ENCODE measurements around the gene CXCL6.

The CXCL6 gene

GRCh38 chr4:73875401-73875800 lies 38.9 kb downstream of the CXCL6 start:
- Histone ChIP-seq H3K36me3 (ENCODE audit: insufficient read depth, low read length) (no peaks in the 10 kb centered on the region), H3K9me2 (replicated peaks; ENCODE audit: low read depth, low read length) (no peaks in the 10 kb centered on the region), H3F3A (ENCODE audit: low read depth) (no peaks in the 10 kb centered on the region), H3K9ac (ENCODE audit: low read depth, low read length, poor library complexity, severe bottlenecking) (no peak overlapping the region), H3K4me2 (ENCODE audit: low read depth, low read length, poor library complexity, severe bottlenecking) (no peak overlapping the region), H2AFZ (ENCODE audit: low read length) (no peak overlapping the region), H3K79me2 (ENCODE audit: insufficient read depth, low read length) (no peaks in the 10 kb centered on the region), H3K4me1 (ENCODE audit: insufficient read depth, low read length, poor library complexity, severe bottlenecking) (no peaks in the 10 kb centered on the region), H3K9me3 (ENCODE audit: insufficient read depth, low read depth, low read length) (no peaks in the 10 kb centered on the region), H4K20me1 (ENCODE audit: insufficient read depth, low read length, poor library complexity, severe bottlenecking) (no peaks in the 10 kb centered on the region), H3K4me3 (ENCODE audit: low read length, poor library complexity, severe bottlenecking) (no peak overlapping the region), H3K27me3 (ENCODE audit: insufficient read depth, low read length, poor library complexity, severe bottlenecking) (no peaks in the 10 kb centered on the region)
- TF ChIP-seq EZH2phosphoT487 (IDR thresholded peaks at IDR 0.05; ENCODE audit: borderline replicate concordance) (no peak), CTCF (conservative IDR thresholded peaks at IDR 0.05; ENCODE audit: low read length) (no peak)

GRCh38 chr4:73883306-73883705 lies 46.8 kb downstream of the CXCL6 start:
- Histone ChIP-seq H3K4me2 (ENCODE audit: low read depth, low read length, poor library complexity, severe bottlenecking) (peak overlapping the region; percentile 33), H3K79me2 (ENCODE audit: insufficient read depth, low read length) (no peaks in the 10 kb centered on the region), H2AFZ (ENCODE audit: low read length) (peak overlapping the region; percentile 69), H3K36me3 (ENCODE audit: insufficient read depth, low read length) (no peaks in the 10 kb centered on the region), H3K4me3 (ENCODE audit: low read length, poor library complexity, severe bottlenecking) (no peak overlapping the region), H3K9me2 (replicated peaks; ENCODE audit: low read depth, low read length) (no peaks in the 10 kb centered on the region), H3K4me1 (ENCODE audit: insufficient read depth, low read length, poor library complexity, severe bottlenecking) (peaks cover 11% of the 10 kb centered on the region), H3F3A (ENCODE audit: low read depth) (no peaks in the 10 kb centered on the region), H3K27me3 (ENCODE audit: insufficient read depth, low read length, poor library complexity, severe bottlenecking) (no peaks in the 10 kb centered on the region), H3K9ac (ENCODE audit: low read depth, low read length, poor library complexity, severe bottlenecking) (no peak overlapping the region), H4K20me1 (ENCODE audit: insufficient read depth, low read length, poor library complexity, severe bottlenecking) (no peaks in the 10 kb centered on the region), H3K9me3 (ENCODE audit: insufficient read depth, low read depth, low read length) (no peaks in the 10 kb centered on the region)
- TF ChIP-seq EZH2phosphoT487 (IDR thresholded peaks at IDR 0.05; ENCODE audit: borderline replicate concordance) (no peak), CTCF (conservative IDR thresholded peaks at IDR 0.05; ENCODE audit: low read length) (no peak)

GRCh38 chr4:73885574-73886267 lies 49.2 kb downstream of the CXCL6 start:
- Histone ChIP-seq H3K9ac (ENCODE audit: low read depth, low read length, poor library complexity, severe bottlenecking) (no peak overlapping the region), H3K9me2 (replicated peaks; ENCODE audit: low read depth, low read length) (no peaks in the 10 kb centered on the region), H3K4me2 (ENCODE audit: low read depth, low read length, poor library complexity, severe bottlenecking) (no peak overlapping the region), H3K4me3 (ENCODE audit: low read length, poor library complexity, severe bottlenecking) (no peak overlapping the region), H3K9me3 (ENCODE audit: insufficient read depth, low read depth, low read length) (no peaks in the 10 kb centered on the region), H3K4me1 (ENCODE audit: insufficient read depth, low read length, poor library complexity, severe bottlenecking) (peaks cover 11% of the 10 kb centered on the region), H3K27me3 (ENCODE audit: insufficient read depth, low read length, poor library complexity, severe bottlenecking) (no peaks in the 10 kb centered on the region), H3K36me3 (ENCODE audit: insufficient read depth, low read length) (no peaks in the 10 kb centered on the region), H2AFZ (ENCODE audit: low read length) (no peak overlapping the region), H4K20me1 (ENCODE audit: insufficient read depth, low read length, poor library complexity, severe bottlenecking) (no peaks in the 10 kb centered on the region), H3F3A (ENCODE audit: low read depth) (no peaks in the 10 kb centered on the region), H3K79me2 (ENCODE audit: insufficient read depth, low read length) (no peaks in the 10 kb centered on the region)
- no peak for TF ChIP-seq CTCF (conservative IDR thresholded peaks at IDR 0.05; ENCODE audit: low read length)
- TF ChIP-seq EZH2phosphoT487 (IDR thresholded peaks at IDR 0.05; ENCODE audit: borderline replicate concordance): no peak
